Mucosa of descending colon (tissue), 3 donors: Measurements from ENCODE around the gene KAZN. TPM values are rescaled to one million over a fixed set of nuclear protein-coding genes. Genes with fewer than 3 reads are reported as not detected.
A peak's percentile ranks its signal among the peaks of the same experiment; 100 is the strongest.

Source experiments
- ATAC-seq: fragments of 200-7000 bp; cut with Tn5 transposase; one replicate; pipeline ENCODE4 v1.9.1; 2020; ENCODE audit warnings: mild to moderate bottlenecking, moderate library complexity
- DNase-seq, 3 donors: peaks; one replicate each; pipeline ENCODE4 v3.0.0-alpha.2; 2020
- H3K36me3 ChIP-seq: fragments of 200-600 bp; one replicate; pipeline ENCODE4 v1.8.0; 2021; ENCODE audit warnings: low read depth, mild to moderate bottlenecking
- H3K4me1 ChIP-seq: fragments of 200-600 bp; one replicate; pipeline ENCODE4 v1.8.0; 2021; ENCODE audit warnings: low read depth, mild to moderate bottlenecking
- H3K4me3 ChIP-seq: fragments of 200-600 bp; one replicate; pipeline ENCODE4 v1.8.0; 2021; ENCODE audit warnings: mild to moderate bottlenecking
- H3K9me3 ChIP-seq: fragments of 200-600 bp; one replicate; pipeline ENCODE4 v1.8.0; 2021; ENCODE audit warnings: mild to moderate bottlenecking
- intact Hi-C, 2 donors: fragments of 100-400 bp; cut with DNase I in 1 of 2; cut with micrococcal nuclease in 1 of 2; formaldehyde crosslinking; loops; one replicate each; pipeline versions ENCODE4 v1.11.0 to v1.11.1; 2022; cut with DNase I, micrococcal nuclease
- total RNA-seq, 3 donors: library from RNA; stranded (reverse); fragmentation: NEBNext Ultra II Directional in 2 of 3; extraction: Animal tissue kit (Norgen Biotek cat#: 25700) in 2 of 3; gene quantifications; one replicate each; pipeline versions ENCODE4 v1.2.1 to v1.2.4, GENCODE V29; 2021 to 2023
- TF ChIP-seq, protein P1 (sequence below): fragments of 200-600 bp; IDR thresholded peaks from one replicate; pipeline ENCODE4 v1.8.0; 2022; ENCODE audit warnings: antibody characterized with exemption, mild to moderate bottlenecking
- donor health status: DM: no; HTN: no; CAD: no; lungs with moderate emphysema.
- donor health status: DM: no; HTN: no; CAD: no.
- donor health status: DM: no; HTN: yes; CAD: no.

The KAZN gene
- total RNA-seq, 3 donors from 2014 or later = 9.7 to 21.9 (median 15.8) TPM

DNA sequence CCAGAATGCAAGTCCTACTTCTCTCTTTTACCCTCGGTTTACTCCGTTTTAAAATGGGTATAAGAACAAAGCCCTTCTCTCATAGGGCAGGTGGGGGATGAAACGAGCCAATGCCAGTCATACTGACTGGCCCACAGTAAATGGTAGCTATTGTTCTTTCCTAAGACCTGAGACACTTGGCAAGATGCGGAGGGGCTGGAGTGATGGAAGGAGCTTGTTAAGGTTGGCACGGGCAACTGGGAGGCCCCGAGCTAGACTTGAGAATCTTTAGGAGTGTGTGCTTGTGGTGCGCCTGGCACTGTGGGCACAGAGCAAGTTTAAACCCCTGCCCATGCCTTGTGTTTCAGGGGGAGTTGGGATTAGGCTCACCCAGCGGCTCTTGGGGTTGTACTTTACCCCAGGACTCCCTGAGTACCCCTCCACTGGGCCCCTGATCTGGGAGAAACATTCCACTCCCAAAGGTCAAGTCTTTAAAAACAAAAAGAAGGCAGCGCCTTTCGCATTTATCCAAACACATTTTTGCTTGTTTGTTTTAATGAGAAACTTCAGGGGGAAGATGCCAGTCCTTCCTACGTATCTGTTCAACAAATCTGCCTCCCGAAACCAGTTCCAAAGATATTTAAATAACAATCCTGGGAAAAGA is 314.5 kb downstream of the KAZN start:
- Histone ChIP-seq H3K36me3 (no peaks in the 10 kb centered on the region), H3K4me1 (no peaks in the 10 kb centered on the region), H3K4me3 (no peak overlapping the region), H3K9me3 (no peaks in the 10 kb centered on the region)
- DNase-seq (no peak), ATAC-seq (no peak)
- intact Hi-C loops = no loop called here
- TF ChIP-seq, protein P1, sequence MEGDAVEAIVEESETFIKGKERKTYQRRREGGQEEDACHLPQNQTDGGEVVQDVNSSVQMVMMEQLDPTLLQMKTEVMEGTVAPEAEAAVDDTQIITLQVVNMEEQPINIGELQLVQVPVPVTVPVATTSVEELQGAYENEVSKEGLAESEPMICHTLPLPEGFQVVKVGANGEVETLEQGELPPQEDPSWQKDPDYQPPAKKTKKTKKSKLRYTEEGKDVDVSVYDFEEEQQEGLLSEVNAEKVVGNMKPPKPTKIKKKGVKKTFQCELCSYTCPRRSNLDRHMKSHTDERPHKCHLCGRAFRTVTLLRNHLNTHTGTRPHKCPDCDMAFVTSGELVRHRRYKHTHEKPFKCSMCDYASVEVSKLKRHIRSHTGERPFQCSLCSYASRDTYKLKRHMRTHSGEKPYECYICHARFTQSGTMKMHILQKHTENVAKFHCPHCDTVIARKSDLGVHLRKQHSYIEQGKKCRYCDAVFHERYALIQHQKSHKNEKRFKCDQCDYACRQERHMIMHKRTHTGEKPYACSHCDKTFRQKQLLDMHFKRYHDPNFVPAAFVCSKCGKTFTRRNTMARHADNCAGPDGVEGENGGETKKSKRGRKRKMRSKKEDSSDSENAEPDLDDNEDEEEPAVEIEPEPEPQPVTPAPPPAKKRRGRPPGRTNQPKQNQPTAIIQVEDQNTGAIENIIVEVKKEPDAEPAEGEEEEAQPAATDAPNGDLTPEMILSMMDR = no peak

DNA sequence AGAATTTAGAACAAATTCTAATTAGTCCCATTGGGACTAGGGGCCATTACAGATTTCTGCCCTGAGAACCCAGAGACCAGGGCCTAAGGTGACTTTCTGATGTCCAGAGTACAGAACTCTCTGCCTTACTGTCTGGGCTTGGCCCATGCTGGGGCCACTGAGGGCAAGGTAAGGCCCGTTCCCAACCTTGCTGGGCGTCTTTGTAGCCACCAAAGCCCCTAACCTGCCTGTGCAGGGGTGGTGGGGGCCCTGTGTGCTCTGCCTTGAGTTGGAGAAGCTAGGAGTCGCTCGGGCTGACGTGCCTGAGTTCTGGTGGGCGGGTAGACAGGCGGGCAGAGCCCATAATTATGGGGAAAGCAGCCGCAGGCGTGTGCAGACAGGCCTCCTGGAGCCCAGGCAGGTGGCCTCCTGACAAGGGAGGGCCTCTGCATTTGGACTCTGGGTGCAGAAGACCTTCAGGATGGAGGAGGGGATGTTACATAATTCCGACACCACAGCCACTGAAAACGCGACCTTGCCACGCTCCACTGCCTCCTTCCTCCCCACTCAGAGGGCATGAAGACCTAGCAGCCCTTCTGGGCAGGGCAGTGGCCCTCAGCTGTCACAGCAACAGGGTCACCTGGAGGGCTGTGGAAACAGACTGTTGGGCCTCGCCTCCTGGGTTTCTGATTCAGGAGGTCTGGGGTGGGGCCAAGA is 315.1 kb downstream of the KAZN start:
- H3K36me3 ChIP-seq = no peaks in the 10 kb centered on the region
- H3K4me1 ChIP-seq = no peaks in the 10 kb centered on the region
- no peak overlapping the region for H3K4me3 ChIP-seq
- no peak for ATAC-seq
- no peaks in the 10 kb centered on the region for H3K9me3 ChIP-seq
- DNase-seq = no peak
- intact Hi-C loops = no loop called here
- TF ChIP-seq, protein P1 = no peak

DNA sequence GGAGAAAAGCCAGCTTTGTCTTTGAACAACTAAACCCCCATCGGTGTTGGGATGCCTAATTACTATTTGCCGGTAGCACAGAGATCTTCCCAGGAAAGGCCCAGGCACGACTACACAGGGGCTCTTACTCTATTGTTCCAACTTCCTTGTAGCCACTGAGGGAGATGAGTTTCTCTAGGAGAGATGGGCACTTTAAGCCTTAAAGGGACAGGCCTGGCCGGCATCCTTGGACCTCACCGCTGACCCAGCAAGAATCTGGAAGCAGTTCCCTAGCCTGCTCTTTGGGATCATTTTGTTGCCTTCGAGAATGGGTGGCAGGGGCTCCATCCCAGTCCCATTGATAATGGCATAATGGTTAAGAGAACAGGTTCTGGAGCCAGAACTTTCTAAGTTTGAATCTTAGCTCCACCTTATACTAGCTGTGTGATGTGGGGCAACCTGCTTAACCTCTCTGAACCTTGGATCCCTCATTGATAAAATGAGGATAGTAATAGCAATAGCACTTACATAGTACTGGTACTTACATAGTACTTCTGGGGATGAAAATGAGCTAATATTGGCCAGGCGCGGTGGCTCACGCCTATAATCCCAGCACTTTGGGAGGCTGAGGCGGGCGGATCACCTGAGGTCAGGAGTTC is 316.0 kb downstream of the KAZN start:
- Histone ChIP-seq H3K4me1 (no peaks in the 10 kb centered on the region), H3K36me3 (no peaks in the 10 kb centered on the region), H3K9me3 (no peaks in the 10 kb centered on the region), H3K4me3 (no peak overlapping the region)
- no peak for ATAC-seq
- no peak for DNase-seq
- intact Hi-C loops = no loop called here
- TF ChIP-seq, protein P1 = no peak

DNA sequence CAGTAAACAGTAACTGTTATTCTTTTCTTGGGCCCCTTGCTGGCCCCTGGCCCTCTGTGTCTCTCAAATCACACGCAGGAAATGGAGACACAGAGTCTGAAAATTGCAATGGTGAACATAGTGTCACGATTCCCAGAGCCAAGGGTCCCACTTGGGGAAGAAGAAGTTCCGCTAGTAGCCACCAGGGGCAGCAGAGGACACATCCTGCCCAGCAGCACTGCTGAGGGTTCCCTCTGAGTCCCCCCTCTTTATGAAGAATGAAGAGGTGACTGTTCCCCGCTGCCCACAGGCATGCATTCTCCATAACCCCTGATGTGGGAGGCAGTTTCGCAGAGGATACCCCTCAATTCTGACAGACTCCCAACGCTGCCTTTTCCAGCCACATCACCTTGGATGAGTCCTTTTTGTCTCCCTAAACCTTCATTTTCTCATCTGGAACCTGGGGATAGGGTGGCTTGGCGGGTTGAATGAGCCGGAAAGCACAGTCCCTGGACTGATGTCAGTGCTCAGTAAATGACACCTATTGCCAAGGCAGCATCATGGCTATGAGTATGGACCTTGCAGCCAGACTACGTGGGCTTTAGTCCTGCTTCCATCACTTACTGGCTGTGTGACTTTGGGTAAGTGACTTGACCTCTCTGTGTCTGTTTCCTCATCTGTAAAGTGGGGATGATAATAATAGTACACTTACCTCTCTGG is 317.0 kb downstream of the KAZN start:
- no peaks in the 10 kb centered on the region for H3K4me1 ChIP-seq
- no peak overlapping the region for H3K4me3 ChIP-seq
- no peaks in the 10 kb centered on the region for H3K36me3 ChIP-seq
- H3K9me3 ChIP-seq = no peaks in the 10 kb centered on the region
- DNase-seq = peak in 2 of 3 donors; percentile 53 to 72
- TF ChIP-seq, protein P1 = peak; percentile 80
- intact Hi-C loops = no loop called here
- peak; percentile 77 for ATAC-seq

DNA sequence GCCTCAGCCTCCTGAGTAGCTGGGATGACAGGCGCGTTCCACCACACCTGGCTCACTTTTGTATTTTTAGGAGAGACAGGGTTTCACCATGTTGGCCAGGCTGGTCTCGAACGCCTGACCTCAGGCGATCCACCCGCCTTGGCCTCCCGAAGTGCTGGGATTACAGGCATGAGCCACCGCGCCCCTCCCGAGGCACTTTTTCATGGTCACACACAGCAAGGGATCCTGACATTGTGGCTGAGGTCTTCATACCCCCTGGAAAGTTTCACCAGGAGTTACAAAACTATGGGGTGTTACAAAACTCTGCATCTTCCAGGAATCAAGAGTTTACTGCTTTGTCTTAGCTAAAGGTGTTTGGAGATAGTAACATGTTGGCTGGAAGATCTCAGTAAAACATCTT is 320.8 kb downstream of the KAZN start:
- no peak for ATAC-seq
- Histone ChIP-seq H3K4me1 (no peaks in the 10 kb centered on the region), H3K9me3 (no peaks in the 10 kb centered on the region), H3K4me3 (no peak overlapping the region), H3K36me3 (no peaks in the 10 kb centered on the region)
- intact Hi-C loops = no loop called here
- TF ChIP-seq, protein P1 = no peak
- DNase-seq = no peak
